ENCODE data around the gene ATP13A1.

Gene ATP13A1

DNA sequence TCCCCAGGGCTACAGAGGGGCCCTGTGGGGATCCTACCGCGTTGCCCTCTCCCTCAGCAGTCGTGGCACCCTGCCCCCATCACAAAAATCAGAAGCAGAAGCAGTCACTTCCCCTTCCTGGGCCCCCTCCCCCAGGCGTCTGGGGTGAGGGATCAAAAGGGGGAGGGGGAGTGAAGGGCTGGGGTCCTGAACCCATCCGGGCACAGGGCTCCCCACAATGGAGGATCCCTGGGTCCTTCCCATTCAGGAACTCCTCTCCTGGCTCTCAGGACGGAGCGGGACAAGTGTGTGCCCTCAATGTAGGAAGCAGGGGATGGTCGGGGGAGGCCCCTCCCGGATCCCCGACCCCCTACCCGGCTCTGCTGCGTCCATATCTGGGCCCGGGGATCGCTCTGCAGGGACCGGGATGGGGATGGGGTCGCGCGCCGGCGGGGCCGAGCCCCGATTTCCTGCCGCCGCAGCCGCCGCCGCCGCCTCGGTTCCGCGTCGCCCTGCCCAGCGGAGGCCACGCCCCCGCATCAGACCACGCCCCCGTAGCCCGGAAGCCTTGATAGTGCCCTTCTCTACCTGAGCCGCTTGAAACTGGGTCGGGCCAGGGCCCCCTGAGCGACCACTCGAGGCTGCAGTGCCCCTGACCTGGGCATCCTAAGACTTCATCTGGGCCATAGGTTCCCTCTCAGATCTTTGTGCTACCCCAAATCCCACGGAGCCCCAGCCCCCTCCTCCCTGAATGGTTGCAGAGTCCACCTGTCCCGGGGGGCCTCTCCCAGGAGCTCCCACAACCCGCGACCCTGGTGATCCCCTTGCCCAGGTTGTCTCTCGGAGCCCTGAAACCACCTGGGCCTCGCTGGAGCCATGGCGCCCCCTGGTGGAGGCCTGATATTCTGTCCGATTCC, 20.1 kb downstream of the ATP13A1 start, which contains the start of gene GMIP:
GMIP (minus strand) TSS at position 500 of the 896 bp plus-strand sequence; CDS start at position 372, 128 bp downstream.
- peak; percentile 82 for DNase-seq (ENCODE audit: low read depth)

DNA sequence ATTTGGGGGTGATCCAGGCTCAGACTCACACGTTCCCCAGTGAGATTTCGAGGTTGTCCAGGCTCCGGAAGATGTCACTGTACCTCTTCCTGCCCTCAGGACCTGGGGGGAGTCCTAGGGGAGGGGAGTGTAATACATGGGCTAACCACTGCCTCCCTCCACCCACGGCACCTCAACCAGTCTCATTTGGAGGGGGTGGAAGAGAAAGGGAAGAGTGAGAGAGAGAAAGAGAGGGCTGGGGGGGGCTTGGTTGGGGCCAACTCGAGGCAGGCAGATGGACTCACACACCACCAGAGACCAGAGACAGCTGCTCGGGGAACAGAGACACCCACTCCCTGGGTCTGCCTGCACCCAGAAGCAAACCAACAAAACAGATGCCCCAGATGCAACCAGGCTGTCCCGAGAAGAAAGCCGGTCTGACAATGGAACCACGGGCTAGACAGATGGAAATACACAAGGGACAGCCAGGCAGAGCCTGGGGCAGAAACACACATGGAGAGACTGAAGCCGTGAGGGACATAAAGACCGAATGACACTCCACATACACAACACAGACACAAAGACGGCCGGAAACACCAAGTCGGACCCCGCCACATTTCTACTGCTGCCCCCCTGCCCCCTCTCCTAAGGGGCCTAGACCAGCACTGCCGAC, 20.8 kb downstream of the ATP13A1 start:
- peak; percentile 36 for DNase-seq (ENCODE audit: low read depth)

DNA sequence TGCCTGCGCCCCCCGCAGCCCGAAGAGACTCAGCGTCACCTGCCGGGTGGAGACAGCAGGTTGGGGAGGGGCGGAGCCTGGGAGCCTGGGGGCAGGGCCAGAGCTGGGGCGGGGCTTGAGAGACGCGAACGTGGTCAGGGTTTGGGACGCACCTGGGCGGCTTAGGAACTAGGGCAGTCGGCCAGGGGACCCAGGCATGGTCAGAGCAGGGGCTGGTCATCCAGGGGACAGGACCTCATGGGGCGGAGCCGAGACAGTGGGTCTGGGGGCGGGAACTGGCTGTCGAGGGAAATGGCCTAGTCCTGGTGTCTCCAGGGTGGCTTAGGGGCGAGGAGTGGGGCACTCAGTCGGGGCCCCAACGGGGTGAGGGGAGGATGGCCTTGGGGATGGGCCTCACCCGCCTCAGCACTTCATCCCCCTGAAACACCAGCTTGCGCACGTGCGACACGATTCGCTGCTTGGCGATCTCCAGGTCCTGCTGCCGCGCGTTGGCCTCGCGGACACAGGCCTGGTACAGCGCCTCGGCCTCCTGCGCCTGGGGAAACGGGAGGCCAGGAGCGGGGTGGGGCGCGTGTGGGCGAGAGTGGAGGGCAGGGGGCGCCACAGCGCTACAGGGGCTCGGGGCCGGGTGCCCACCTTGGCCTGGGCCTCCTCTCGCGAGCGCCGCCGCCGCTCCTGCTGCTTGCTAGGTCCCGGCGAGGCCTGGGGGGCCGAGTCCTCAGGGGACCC, 25.8 kb downstream of the ATP13A1 start:
- no peak for DNase-seq (ENCODE audit: low read depth)

- DNase-seq (ENCODE audit: low read depth) = no peak
These were observed 26.3 kb downstream of the ATP13A1 start for GRCh38 chr19:19637186-19637522.

DNA sequence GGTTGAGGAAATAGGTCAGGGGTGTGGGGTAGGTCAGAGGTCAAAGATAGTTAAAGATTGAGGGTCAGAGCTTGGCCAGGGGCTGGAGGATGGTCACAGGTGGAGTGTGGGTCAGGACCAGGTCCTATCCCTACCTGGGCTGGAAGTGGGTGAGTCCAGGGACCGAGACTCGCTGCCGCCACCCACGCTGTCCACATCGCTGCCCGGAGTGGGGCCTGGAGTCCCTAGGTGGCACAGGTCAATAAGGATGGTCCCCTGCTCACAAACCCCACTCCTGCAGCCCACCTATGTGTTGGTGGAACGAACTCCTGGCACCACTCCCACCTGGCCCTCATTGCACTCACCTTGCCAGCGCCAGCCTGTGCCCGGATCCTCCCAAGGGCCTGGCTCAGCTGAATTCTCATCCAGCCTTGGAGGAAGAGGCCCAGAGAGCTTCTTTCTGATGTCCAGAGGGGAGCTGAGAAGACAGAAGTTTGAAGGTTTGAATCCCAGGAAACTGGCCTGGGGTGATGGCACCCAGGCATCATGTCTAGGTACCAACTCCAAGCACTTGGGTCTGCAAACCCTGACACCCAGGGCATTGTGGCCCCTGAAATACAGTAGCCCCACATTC, 26.8 kb downstream of the ATP13A1 start:
- no peak for DNase-seq (ENCODE audit: low read depth)

DNA sequence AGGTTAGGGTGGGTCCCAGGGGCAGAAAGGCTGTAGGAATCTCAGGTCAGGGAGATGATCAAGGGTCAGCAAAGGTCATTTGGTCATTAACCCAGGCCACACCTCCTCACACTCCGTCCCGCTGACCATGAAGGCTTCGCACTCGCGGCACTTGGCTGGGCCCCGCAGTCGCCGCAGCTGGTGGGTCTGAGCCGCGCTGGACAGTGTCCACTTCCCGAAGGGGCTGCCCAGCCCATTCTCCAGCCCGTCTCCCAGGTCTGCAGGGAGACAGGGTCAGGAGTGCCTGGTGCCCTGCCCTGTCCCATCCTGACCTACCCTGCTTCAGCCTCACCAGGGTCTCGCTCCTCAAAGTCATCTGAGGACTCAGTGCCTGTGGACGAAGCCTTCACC, 28.2 kb downstream of the ATP13A1 start:
- DNase-seq (ENCODE audit: low read depth) = no peak

DNA sequence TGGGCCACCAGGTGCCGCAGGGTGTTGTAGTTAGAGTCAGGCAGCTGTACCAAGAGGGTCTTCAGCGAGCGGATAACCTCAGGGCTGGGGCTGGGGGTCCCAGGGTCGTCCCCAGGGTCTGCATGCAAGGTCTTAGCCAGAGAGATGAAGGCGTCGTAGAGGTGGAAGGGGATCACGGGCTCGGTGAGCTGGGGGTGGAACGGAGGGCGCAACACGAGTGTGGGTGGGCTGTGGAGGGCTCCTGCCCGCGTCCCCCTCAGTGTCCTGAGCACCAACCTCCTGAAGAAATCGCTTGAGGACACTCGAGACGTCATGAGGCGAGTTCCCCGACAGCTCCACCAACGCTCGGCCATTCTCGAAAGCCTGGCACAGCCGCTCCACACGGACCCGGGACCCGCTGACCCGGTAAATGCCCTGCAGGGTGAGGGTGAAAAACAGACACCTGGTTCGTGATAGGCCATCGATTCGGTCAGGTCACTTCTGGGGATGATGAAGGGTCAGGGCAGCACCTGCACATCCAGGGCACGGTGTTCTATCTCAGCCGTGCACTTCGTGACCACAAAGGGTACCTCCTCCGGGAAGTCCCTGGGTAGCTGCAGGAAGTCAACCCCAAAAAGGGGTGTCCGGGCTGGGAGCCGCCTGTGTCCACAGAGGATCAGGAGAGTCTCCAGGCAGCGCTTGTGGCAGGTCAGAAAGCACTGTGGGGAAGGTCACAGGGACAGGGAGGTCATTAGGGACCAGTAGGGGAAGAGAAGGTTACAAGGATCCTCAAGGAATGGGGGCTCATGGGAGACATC, 28.8 kb downstream of the ATP13A1 start:
- DNase-seq (ENCODE audit: low read depth) = no peak

- no peak for DNase-seq (ENCODE audit: low read depth)
These were observed 29.6 kb downstream of the ATP13A1 start for GRCh38 chr19:19633711-19634515.

DNA sequence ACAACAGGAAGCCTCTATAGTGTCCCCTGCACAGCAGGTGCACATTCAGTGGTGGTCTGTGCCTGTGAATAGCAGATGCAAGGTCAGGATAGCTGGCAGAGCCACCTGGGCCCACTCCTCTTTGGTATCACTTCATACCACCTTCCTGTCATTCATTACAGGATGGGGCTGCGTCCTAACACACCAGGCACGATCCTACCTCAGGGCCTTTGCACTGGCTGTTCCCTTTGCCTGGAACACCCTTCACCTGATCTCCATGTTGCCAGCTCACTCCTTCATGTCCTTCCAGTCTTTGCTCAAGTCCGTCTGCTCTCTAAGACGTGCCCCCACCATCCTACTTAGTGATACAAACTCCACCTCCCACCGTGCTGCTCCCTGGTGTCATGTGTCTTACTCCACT, 30.8 kb downstream of the ATP13A1 start:
- no peak for DNase-seq (ENCODE audit: low read depth)

DNA sequence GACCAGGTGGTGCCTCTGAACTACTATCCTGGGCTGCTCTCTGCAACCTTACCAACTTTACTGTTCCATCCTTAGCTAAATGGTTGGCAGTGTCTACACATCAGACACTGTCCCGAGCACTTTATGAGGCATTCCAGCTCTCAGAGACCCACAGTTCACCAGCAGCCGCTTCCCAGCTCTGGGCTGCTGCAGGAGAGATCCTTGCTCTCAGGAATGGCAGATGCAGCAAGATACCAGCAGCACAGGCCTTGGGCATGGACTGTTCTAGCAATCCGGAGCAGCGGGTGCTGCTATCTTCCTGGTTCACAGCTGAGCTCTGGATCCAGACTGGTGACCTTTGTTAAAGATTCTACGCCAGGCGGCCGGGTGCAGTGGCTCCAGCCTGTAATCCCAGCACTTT, 32.1 kb downstream of the ATP13A1 start:
- no peak for DNase-seq (ENCODE audit: low read depth)

DNA sequence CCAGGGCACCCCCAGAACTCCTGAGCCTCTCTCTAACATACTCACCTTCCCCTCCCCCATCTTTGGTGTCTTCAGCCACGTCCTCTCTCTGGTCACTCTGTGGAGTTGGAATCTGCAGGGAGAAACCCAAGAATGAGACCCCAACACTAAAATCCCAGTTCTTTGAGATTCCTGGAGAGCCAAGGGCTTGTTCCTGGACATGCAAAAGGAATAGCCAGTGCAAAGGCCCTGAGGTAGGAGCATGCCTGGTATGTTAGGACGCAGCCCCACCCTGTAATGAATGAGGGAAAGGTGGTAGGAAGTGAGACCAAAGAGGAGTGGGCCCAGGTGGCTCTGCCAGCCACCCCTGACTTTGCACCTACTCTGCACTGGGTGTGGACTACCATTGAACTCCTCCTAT, 33.0 kb downstream of the ATP13A1 start:
- no peak for DNase-seq (ENCODE audit: low read depth)

DNA sequence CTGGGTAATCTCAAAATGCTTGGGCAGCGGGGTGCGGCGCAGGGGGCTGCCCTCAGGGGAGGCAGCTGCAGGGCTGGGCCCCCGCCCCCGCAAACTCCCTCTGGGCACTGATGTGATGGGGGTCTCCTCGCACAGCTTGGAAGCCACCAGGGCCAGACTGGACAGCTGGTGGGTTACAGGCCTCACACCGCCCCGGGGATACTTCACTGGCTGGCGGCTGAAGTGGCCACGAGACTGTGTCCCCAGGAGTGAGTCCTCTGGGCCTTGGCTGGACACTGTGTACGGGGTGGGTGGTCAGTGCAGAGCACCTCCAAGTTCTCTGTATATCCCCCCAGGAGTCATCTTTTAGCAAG, 33.4 kb downstream of the ATP13A1 start:
- DNase-seq (ENCODE audit: low read depth) = no peak

- DNase-seq (ENCODE audit: low read depth) = peak; percentile 52
These were observed 34.9 kb downstream of the ATP13A1 start for GRCh38 chr19:19628501-19629134.

- DNase-seq (ENCODE audit: low read depth) = peak; percentile 65
These were observed 35.6 kb downstream of the ATP13A1 start, which contains the start of gene LPAR2 for GRCh38 chr19:19627621-19628500. Gene LPAR2, minus strand, starts transcription at chr19:19628220. Its CDS starts 945 bp downstream, at chr19:19627275.

GRCh38 chr19:19626516-19627472, 36.7 kb downstream of the ATP13A1 start:
- no peak for DNase-seq (ENCODE audit: low read depth)

- no peak for DNase-seq (ENCODE audit: low read depth)
These were observed 39.4 kb downstream of the ATP13A1 start for GRCh38 chr19:19624032-19624570.

GRCh38 chr19:19623383-19623782, 40.1 kb downstream of the ATP13A1 start:
- DNase-seq (ENCODE audit: low read depth) = no peak

DNA sequence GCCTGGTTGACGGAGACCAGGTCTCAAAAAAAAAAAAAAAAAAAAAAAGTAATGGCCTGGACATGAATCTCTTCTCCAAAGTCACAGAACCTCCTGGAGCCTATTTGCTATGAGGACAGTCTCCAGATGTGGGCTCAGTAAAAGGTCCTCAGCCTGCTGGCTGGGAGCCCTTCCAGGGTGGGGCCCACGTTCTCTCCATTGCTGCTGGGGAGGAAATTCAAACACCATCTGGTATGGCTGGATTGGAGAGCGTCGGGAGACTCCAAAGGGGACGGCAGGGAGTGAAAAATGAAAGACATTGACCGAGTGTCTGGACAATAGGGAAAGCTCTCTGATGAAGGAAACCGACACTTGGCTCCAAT, 43.6 kb downstream of the ATP13A1 start:
- DNase-seq (ENCODE audit: low read depth) = no peak

Measured in activated T-cell treated with anti-CD3 and anti-CD28 coated beads for 48 hours (primary cell).